SK-N-SH (cell line): ENCODE results near the gene EML1. TPM values are rescaled to one million over a fixed set of nuclear protein-coding genes. Genes with fewer than 3 reads are reported as not detected.

ENCODE experiments used
- CTCF ChIA-PET: fragments of 300-600, 350-600 bp; formaldehyde crosslinking; extraction: SDS; loops from one replicate; lab custom pipeline; 2021; lab: Yijun Ruan, JAX
- POLR2A ChIA-PET: fragments of 350-600 bp; sonication (Branson Sonifier 250); formaldehyde crosslinking; extraction: SDS; loops from one replicate; lab custom pipeline; 2020; ENCODE audit warnings: antibody characterized with exemption, inconsistent platforms; lab: Yijun Ruan, JAX
- DNase-seq: peaks from one replicate; pipeline ENCODE4 v3.0.0; 2012
- H2AFZ ChIP-seq: fragments of 200-600 bp; sonication (generic); 2 replicates; pipeline ENCODE4 v1.8.1; 2016; ENCODE audit warnings: antibody characterized with exemption, mild to moderate bottlenecking, low read depth
- H3F3A ChIP-seq: fragments of 200-600 bp; sonication (generic); replicated peaks from 2 replicates; pipeline ENCODE3; 2016; ENCODE audit warnings: antibody characterized with exemption, mild to moderate bottlenecking; ENCODE audit not compliant: insufficient read depth
- H3K27ac ChIP-seq, 2 experiments: fragments of 200-500 bp in 1 of 2; fragments of 200-600 bp in 1 of 2; sonication (Bioruptor generic) in 1 of 2; sonication (generic), shearing (Covaris generic) in 1 of 2; 2 replicates each; pipeline versions ENCODE4 v1.5.1 to v1.6.1; 2014 to 2016; ENCODE audit warnings: low read depth in 2 of 2, inconsistent platforms in 1 of 2, low read length in 1 of 2, mild to moderate bottlenecking in 1 of 2, mixed read lengths in 1 of 2
- H3K27me3 ChIP-seq: fragments of 200-600 bp; sonication (generic), shearing (Covaris generic); 2 replicates; pipeline ENCODE4 v1.6.1; 2016; ENCODE audit warnings: mixed run types; ENCODE audit not compliant: insufficient read depth
- H3K36me3 ChIP-seq, 2 experiments: fragments of 200-500 bp in 1 of 2; fragments of 200-600 bp in 1 of 2; sonication (Bioruptor generic) in 1 of 2; sonication (generic) in 1 of 2; replicated peaks in 1 of 2; 2 replicates each; pipeline versions ENCODE3 to v1.5.1; 2014 to 2016; ENCODE audit warnings: low read length in 1 of 2, mild to moderate bottlenecking in 1 of 2; ENCODE audit not compliant: insufficient read depth in 2 of 2, control insufficient read depth in 1 of 2
- H3K4me1 ChIP-seq, 2 experiments: fragments of 200-500 bp in 1 of 2; fragments of 200-600 bp in 1 of 2; sonication (Bioruptor generic) in 1 of 2; sonication (generic), shearing (Covaris generic) in 1 of 2; 2 replicates each; pipeline versions ENCODE4 v1.5.1 to v1.6.1; 2014 to 2016; ENCODE audit warnings: low read depth in 1 of 2, low read length in 1 of 2, mixed run types in 1 of 2; ENCODE audit not compliant: insufficient read depth in 2 of 2, control insufficient read depth in 1 of 2
- H3K4me2 ChIP-seq: fragments of 200-600 bp; sonication (generic), shearing (Covaris generic); 2 replicates; pipeline ENCODE4 v1.6.1; 2017; ENCODE audit warnings: mixed run types
- H3K4me3 ChIP-seq, 2 experiments: fragments of 200-500 bp in 1 of 2; fragments of 200-600 bp in 1 of 2; sonication (Bioruptor generic) in 1 of 2; sonication (generic), shearing (Covaris generic) in 1 of 2; 2 replicates each; pipeline versions ENCODE4 v1.5.1 to v1.8.1; 2014 to 2016; ENCODE audit warnings: low read depth in 2 of 2, inconsistent platforms in 1 of 2, low read length in 1 of 2, mild to moderate bottlenecking in 1 of 2, mixed read lengths in 1 of 2, moderate library complexity in 1 of 2
- H3K79me2 ChIP-seq: fragments of 200-600 bp; sonication (generic); 2 replicates; pipeline ENCODE4 v1.8.1; 2017; ENCODE audit warnings: mild to moderate bottlenecking; ENCODE audit not compliant: insufficient read depth
- H3K9ac ChIP-seq: fragments of 200-600 bp; sonication (generic); 2 replicates; pipeline ENCODE4 v1.6.1; 2017; ENCODE audit warnings: mixed run types
- H3K9me2 ChIP-seq: fragments of 200-600 bp; sonication (generic); 2 replicates; pipeline ENCODE4 v1.6.1; 2017; ENCODE audit warnings: mixed run types
- H3K9me3 ChIP-seq: fragments of 200-600 bp; sonication (generic); 2 replicates; pipeline ENCODE4 v1.6.1; 2017; ENCODE audit warnings: mixed run types, mild to moderate bottlenecking, moderate library complexity
- H4K20me1 ChIP-seq: fragments of 200-600 bp; sonication (generic); 2 replicates; pipeline ENCODE4 v1.6.1; 2017; ENCODE audit warnings: mild to moderate bottlenecking, mixed run types; ENCODE audit not compliant: insufficient read depth
- CHD2 ChIP-seq: fragments of 150-350 bp; IDR thresholded peaks from 2 replicates; pipeline ENCODE4 v1.6.1; 2018; ENCODE audit warnings: low read length; ENCODE audit not compliant: partially characterized antibody
- ELF1 ChIP-seq: IDR thresholded peaks from 2 replicates; pipeline ENCODE4 v1.4.0; 2012
- FOSL2 ChIP-seq: IDR thresholded peaks from 2 replicates; pipeline ENCODE4 v1.4.0; 2012; ENCODE audit warnings: low read depth, mild to moderate bottlenecking, moderate library complexity, borderline replicate concordance
- FOXM1 ChIP-seq: IDR thresholded peaks from 2 replicates; pipeline ENCODE4 v1.4.0; 2012; ENCODE audit warnings: low read depth, mild to moderate bottlenecking
- JUND ChIP-seq: IDR thresholded peaks from 2 replicates; pipeline ENCODE4 v1.4.0; 2012
- NFIC ChIP-seq: IDR thresholded peaks from 2 replicates; pipeline ENCODE4 v1.4.0; 2012; ENCODE audit warnings: borderline replicate concordance
- NRF1 ChIP-seq: IDR thresholded peaks from 2 replicates; pipeline ENCODE4 v1.6.1; 2012; ENCODE audit warnings: low read depth, mild to moderate bottlenecking, low read length
- RAD21 ChIP-seq: IDR thresholded peaks from 2 replicates; pipeline ENCODE4 v1.6.1; 2012; ENCODE audit warnings: mild to moderate bottlenecking, low read length
- RFX5 ChIP-seq: IDR thresholded peaks from 2 replicates; pipeline ENCODE4 v1.6.1; 2012; ENCODE audit warnings: mild to moderate bottlenecking, improper control_type of control experiment, low read length
- TEAD4 ChIP-seq: IDR thresholded peaks from 2 replicates; pipeline ENCODE4 v1.4.0; 2012; ENCODE audit warnings: mild to moderate bottlenecking, borderline replicate concordance; ENCODE audit not compliant: insufficient read depth
- WGBS: methylation state at CpG from one replicate; pipeline ENCODE4 v1.1.6; 2017; ENCODE audit warnings: low lambda C conversion rate; 5-methylcytosine and 5-hydroxymethylcytosine counted together
- polyA plus RNA-seq, 3 experiments: library from polyadenylated mRNA; depleted of rRNA; stranded (reverse); fragments of >200 nt; gene quantifications; 2 replicates each; pipeline ENCODE4 v1.2.3, GENCODE V29; 2012
- TF ChIP-seq, protein P1 (sequence below): IDR thresholded peaks from 2 replicates; pipeline ENCODE4 v1.4.0; 2012; ENCODE audit warnings: low read depth, borderline replicate concordance
- TF ChIP-seq, protein P2 (sequence below): IDR thresholded peaks from 2 replicates; pipeline ENCODE4 v1.4.0; 2012; ENCODE audit warnings: low read depth
- TF ChIP-seq, protein P3 (sequence below): IDR thresholded peaks from 2 replicates; pipeline ENCODE4 v1.6.1; 2012; ENCODE audit warnings: mild to moderate bottlenecking, low read depth, low read length, moderate library complexity

EML1 gene
- polyA plus RNA-seq, 1 of the 3 experiments (the other 2 are of a cell fraction), result 6.3 TPM

GRCh38 chr14:99749763-99750715 is 43.2 kb upstream of the EML1 start (continued):
- TF ChIP-seq, protein P1, sequence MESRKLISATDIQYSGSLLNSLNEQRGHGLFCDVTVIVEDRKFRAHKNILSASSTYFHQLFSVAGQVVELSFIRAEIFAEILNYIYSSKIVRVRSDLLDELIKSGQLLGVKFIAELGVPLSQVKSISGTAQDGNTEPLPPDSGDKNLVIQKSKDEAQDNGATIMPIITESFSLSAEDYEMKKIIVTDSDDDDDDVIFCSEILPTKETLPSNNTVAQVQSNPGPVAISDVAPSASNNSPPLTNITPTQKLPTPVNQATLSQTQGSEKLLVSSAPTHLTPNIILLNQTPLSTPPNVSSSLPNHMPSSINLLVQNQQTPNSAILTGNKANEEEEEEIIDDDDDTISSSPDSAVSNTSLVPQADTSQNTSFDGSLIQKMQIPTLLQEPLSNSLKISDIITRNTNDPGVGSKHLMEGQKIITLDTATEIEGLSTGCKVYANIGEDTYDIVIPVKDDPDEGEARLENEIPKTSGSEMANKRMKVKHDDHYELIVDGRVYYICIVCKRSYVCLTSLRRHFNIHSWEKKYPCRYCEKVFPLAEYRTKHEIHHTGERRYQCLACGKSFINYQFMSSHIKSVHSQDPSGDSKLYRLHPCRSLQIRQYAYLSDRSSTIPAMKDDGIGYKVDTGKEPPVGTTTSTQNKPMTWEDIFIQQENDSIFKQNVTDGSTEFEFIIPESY, result no peak
- no peak for TF ChIP-seq RAD21
- TF ChIP-seq, protein P2, sequence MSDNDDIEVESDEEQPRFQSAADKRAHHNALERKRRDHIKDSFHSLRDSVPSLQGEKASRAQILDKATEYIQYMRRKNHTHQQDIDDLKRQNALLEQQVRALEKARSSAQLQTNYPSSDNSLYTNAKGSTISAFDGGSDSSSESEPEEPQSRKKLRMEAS, result no peak
- TF ChIP-seq FOSL2, result no peak
- no peak for TF ChIP-seq RFX5
- peak; percentile 52 for TF ChIP-seq CHD2
- no peak for TF ChIP-seq FOXM1
- no peak for TF ChIP-seq NFIC
- TF ChIP-seq JUND, result no peak

GRCh38 chr14:99750746-99751450 is 42.3 kb upstream of the EML1 start:
- no peak overlapping the region for H3K9ac ChIP-seq
- no peaks in the 10 kb centered on the region for H3K9me3 ChIP-seq
- H4K20me1 ChIP-seq, result no peaks in the 10 kb centered on the region
- TF ChIP-seq ELF1 (no peak), NRF1 (no peak), TEAD4 (no peak), FOSL2 (no peak)
- TF ChIP-seq, protein P3, sequence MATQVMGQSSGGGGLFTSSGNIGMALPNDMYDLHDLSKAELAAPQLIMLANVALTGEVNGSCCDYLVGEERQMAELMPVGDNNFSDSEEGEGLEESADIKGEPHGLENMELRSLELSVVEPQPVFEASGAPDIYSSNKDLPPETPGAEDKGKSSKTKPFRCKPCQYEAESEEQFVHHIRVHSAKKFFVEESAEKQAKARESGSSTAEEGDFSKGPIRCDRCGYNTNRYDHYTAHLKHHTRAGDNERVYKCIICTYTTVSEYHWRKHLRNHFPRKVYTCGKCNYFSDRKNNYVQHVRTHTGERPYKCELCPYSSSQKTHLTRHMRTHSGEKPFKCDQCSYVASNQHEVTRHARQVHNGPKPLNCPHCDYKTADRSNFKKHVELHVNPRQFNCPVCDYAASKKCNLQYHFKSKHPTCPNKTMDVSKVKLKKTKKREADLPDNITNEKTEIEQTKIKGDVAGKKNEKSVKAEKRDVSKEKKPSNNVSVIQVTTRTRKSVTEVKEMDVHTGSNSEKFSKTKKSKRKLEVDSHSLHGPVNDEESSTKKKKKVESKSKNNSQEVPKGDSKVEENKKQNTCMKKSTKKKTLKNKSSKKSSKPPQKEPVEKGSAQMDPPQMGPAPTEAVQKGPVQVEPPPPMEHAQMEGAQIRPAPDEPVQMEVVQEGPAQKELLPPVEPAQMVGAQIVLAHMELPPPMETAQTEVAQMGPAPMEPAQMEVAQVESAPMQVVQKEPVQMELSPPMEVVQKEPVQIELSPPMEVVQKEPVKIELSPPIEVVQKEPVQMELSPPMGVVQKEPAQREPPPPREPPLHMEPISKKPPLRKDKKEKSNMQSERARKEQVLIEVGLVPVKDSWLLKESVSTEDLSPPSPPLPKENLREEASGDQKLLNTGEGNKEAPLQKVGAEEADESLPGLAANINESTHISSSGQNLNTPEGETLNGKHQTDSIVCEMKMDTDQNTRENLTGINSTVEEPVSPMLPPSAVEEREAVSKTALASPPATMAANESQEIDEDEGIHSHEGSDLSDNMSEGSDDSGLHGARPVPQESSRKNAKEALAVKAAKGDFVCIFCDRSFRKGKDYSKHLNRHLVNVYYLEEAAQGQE, result no peak
- H2AFZ ChIP-seq, result no peak overlapping the region
- no peak for DNase-seq
- no peaks in the 10 kb centered on the region for H3K9me2 ChIP-seq
- no peaks in the 10 kb centered on the region for H3K36me3 ChIP-seq
- WGBS, result 91% methylated on average over 10 of the region's 11 CpGs
- H3K79me2 ChIP-seq, result no peaks in the 10 kb centered on the region
- ChIA-PET POLR2A (no interaction called here), CTCF (interaction anchor here (0.9 to 4.2 kb wide), 7 partner anchors 9 to 134 kb away, joined by 3 to 25 read pairs (median 4); no protein-coding TSS in a partner anchor)
- peaks cover 16 to 33% of the 10 kb centered on the region in 2 experiments; a peak in 3 of 4 replicates for H3K4me1 ChIP-seq
- no peak overlapping the region for H3K4me2 ChIP-seq
- H3K27me3 ChIP-seq, result no peaks in the 10 kb centered on the region
- no peaks in the 10 kb centered on the region for H3F3A ChIP-seq
- no peak overlapping the region for H3K27ac ChIP-seq
- no peak overlapping the region for H3K4me3 ChIP-seq
